Esophagus (tissue), 2 donors: ENCODE measurements around the gene AMN. TPM values are rescaled to one million over a fixed set of nuclear protein-coding genes. Genes with fewer than 3 reads are reported as not detected.

Source experiments
- H3K27ac ChIP-seq, 2 donors: one replicate each; pipeline ENCODE4 v1.5.1; 2013; ENCODE audit warnings: low read depth in 2 of 2, mild to moderate bottlenecking in 2 of 2, inconsistent platforms in 1 of 2, low read length in 1 of 2, moderate library complexity in 1 of 2
- H3K27me3 ChIP-seq, 2 donors: one replicate each; pipeline ENCODE4 v1.6.1; 2013; ENCODE audit warnings: low read length in 2 of 2, control low read depth in 1 of 2, mild to moderate bottlenecking in 1 of 2; ENCODE audit not compliant: insufficient read depth in 2 of 2, control insufficient read depth in 1 of 2
- H3K36me3 ChIP-seq, 2 donors: one replicate each; pipeline ENCODE4 v1.6.1; 2013; ENCODE audit warnings: low read length in 1 of 2; ENCODE audit not compliant: control insufficient read depth in 2 of 2, insufficient read depth in 2 of 2
- H3K4me1 ChIP-seq, 2 donors: one replicate each; pipeline ENCODE4 v1.6.1; 2013; ENCODE audit warnings: low read length in 1 of 2; ENCODE audit not compliant: control insufficient read depth in 2 of 2, insufficient read depth in 2 of 2
- H3K4me3 ChIP-seq, 2 donors: one replicate each; pipeline ENCODE4 v1.5.1; 2013; ENCODE audit warnings: low read length in 2 of 2, mild to moderate bottlenecking in 2 of 2, low read depth in 1 of 2, moderate library complexity in 1 of 2
- H3K9me3 ChIP-seq, 2 donors: one replicate each; pipeline ENCODE4 v1.6.1; 2013; ENCODE audit warnings: mild to moderate bottlenecking in 2 of 2, low read depth in 1 of 2, low read length in 1 of 2, moderate library complexity in 1 of 2; ENCODE audit not compliant: control insufficient read depth in 2 of 2, insufficient read depth in 1 of 2
- WGBS, 2 donors: extraction: QIAGEN DNeasy Blood & Tissue Kit; methylation state at CpG; one replicate each; pipeline ENCODE4 v1.1.7; 2013; 5-methylcytosine and 5-hydroxymethylcytosine counted together
- polyA plus RNA-seq, 2 donors: library from polyadenylated mRNA; stranded (reverse); fragments of 200-250 nt; gene quantifications; one replicate each; pipeline ENCODE4 v1.2.3, GENCODE V29; 2013
- donor health status: healthy with polysubstance abuse.
- donor health status: Bipolar disorder and iron deficiency.

AMN gene
- polyA plus RNA-seq, 2 donors = 11.8 to 13.8 TPM

GRCh38 chr14:102940729-102941362, 18.4 kb downstream of the AMN start:
- Histone ChIP-seq H3K27ac (peak overlapping the region in 1 of 2 donors; percentile 29), H3K4me1 (peaks cover 7 to 13% of the 10 kb centered on the region in 2 donors), H3K36me3 (peaks cover 26 to 60% of the 10 kb centered on the region in 2 donors), H3K27me3 (no peaks in the 10 kb centered on the region), H3K9me3 (no peaks in the 10 kb centered on the region), H3K4me3 (no peak overlapping the region)
- WGBS, 2 donors = 73 to 82% methylated on average over 19 of the region's 19 CpGs

DNA sequence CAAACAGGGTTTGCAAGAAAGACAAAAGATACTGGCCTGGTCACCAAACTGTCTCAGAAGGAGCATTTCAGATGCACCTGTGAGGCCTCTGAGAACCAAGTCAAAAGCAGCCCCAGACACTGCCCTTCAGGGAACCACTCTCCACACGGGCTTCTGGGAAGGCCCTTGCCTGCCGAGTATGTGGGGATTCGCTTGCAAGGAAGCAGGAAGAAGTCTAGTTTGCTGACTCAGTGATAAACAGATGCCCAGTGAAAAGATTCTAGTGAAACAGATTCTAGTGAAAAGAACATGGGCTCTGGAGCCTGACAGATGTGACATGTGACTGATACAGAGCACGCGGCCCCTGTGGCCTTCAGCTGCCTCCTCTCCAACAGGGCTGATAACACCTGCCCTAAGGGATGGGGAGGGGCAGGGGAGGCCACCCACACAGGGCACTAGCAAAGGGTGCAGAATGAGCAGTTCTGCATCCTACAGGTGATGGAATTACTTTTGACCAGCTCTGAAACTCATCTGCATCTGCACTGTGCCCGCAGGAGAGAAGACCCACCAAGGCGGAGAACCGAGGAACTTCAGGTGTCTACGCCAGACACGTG, 19.1 kb downstream of the AMN start:
- Histone ChIP-seq H3K9me3 (no peaks in the 10 kb centered on the region), H3K36me3 (peaks cover 30 to 65% of the 10 kb centered on the region in 2 donors)
- 79 to 82% methylated on average over 10 of the region's 10 CpGs for WGBS, 2 donors

GRCh38 chr14:102942069-102942468, 19.6 kb downstream of the AMN start:
- no peak overlapping the region for H3K27ac ChIP-seq
- WGBS, 2 donors = 87 to 91% methylated on average over 13 of the region's 13 CpGs

More for the DNA sequence above, 19.1 kb downstream of the AMN start:
- Histone ChIP-seq H3K4me3 (no peak overlapping the region), H3K4me1 (peaks cover 7 to 13% of the 10 kb centered on the region in 2 donors), H3K27me3 (no peaks in the 10 kb centered on the region), H3K27ac (no peak overlapping the region)

DNA sequence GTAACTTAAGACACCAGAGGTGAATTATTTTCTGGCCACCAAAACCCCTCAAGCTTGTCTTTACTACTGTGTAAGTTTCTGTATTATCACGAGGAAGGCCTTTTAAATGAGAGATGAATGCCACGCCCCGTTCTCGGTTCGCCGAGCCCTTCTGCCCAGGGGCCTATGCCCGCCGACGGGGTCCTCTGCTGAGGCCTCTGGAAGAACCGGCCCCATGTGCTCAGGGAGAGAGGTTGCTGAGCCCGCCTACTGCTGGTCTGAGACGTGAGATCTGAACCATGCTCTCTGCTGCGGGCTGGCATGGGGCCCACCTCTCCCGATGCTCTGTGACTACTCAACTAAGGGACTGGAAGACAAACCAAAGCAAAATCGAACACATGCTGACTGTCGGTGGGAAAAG, 21.0 kb downstream of the AMN start:
- no peaks in the 10 kb centered on the region for H3K27me3 ChIP-seq
- H3K4me3 ChIP-seq = no peak overlapping the region
- 89 to 90% methylated on average over 16 of the region's 16 CpGs for WGBS, 2 donors
- peaks cover 7 to 13% of the 10 kb centered on the region in 2 donors for H3K4me1 ChIP-seq
- no peak overlapping the region for H3K27ac ChIP-seq
- H3K9me3 ChIP-seq = no peaks in the 10 kb centered on the region
- peaks cover 25 to 62% of the 10 kb centered on the region in 2 donors for H3K36me3 ChIP-seq

More at GRCh38 chr14:102942069-102942468, 19.6 kb downstream of the AMN start:
- no peak overlapping the region for H3K4me3 ChIP-seq
- H3K4me1 ChIP-seq = peaks cover 7 to 13% of the 10 kb centered on the region in 2 donors
- H3K36me3 ChIP-seq = peaks cover 31 to 66% of the 10 kb centered on the region in 2 donors
- H3K27me3 ChIP-seq = no peaks in the 10 kb centered on the region
- H3K9me3 ChIP-seq = no peaks in the 10 kb centered on the region

DNA sequence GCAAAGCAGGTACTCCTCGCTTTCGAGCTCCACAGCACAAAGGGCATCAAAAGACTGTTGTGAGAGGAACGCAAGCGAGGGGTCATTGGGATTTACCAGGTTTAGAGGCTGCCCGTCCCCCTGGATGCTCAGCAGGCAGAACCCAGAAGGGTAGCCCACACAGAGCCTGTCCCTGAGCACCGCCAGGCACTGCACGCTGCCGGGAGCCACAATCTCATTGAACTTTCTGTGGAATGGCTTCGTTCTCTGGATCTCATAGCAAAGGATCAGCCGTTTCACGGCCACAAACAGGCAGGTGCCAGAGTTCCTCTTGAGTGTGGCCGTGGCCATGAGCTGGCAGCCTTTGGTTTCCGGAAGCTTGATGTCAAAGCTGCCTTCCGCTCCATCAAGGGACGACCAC, 21.5 kb downstream of the AMN start:
- Histone ChIP-seq H3K27ac (no peak overlapping the region), H3K4me1 (peaks cover 7 to 13% of the 10 kb centered on the region in 2 donors), H3K4me3 (no peak overlapping the region), H3K27me3 (no peaks in the 10 kb centered on the region), H3K9me3 (no peaks in the 10 kb centered on the region), H3K36me3 (peaks cover 27 to 66% of the 10 kb centered on the region in 2 donors)
- 96 to 98% methylated on average over 15 of the region's 15 CpGs for WGBS, 2 donors

GRCh38 chr14:102944448-102945330, 22.2 kb downstream of the AMN start:
- H3K36me3 ChIP-seq = peaks cover 26 to 68% of the 10 kb centered on the region in 2 donors
- WGBS, 2 donors = 91% methylated on average over 36 of the region's 36 CpGs
- H3K27me3 ChIP-seq = no peaks in the 10 kb centered on the region
- H3K4me3 ChIP-seq = no peak overlapping the region
- H3K9me3 ChIP-seq = no peaks in the 10 kb centered on the region
- H3K27ac ChIP-seq = no peak overlapping the region
- peaks cover 6 to 13% of the 10 kb centered on the region in 2 donors for H3K4me1 ChIP-seq

GRCh38 chr14:102945346-102946130, 23.1 kb downstream of the AMN start:
- WGBS, 2 donors = 90 to 91% methylated on average over 29 of the region's 29 CpGs
- no peak overlapping the region for H3K4me3 ChIP-seq
- H3K36me3 ChIP-seq = peaks cover 25 to 71% of the 10 kb centered on the region in 2 donors
- H3K27ac ChIP-seq = no peak overlapping the region
- H3K9me3 ChIP-seq = no peaks in the 10 kb centered on the region
- H3K4me1 ChIP-seq = peaks cover 5 to 13% of the 10 kb centered on the region in 2 donors
- no peaks in the 10 kb centered on the region for H3K27me3 ChIP-seq

GRCh38 chr14:102947321-102948103, 25.0 kb downstream of the AMN start:
- Histone ChIP-seq H3K4me3 (no peak overlapping the region), H3K27ac (no peak overlapping the region), H3K4me1 (peaks cover 5 to 6% of the 10 kb centered on the region in 2 donors), H3K36me3 (peaks cover 24 to 75% of the 10 kb centered on the region in 2 donors), H3K9me3 (no peaks in the 10 kb centered on the region), H3K27me3 (no peaks in the 10 kb centered on the region)
- WGBS, 2 donors = 84 to 86% methylated on average over 27 of the region's 27 CpGs
